Fibroblast of the aortic adventitia (primary cell): ENCODE measurements around the gene SETBP1. TPM values are rescaled to one million over a fixed set of nuclear protein-coding genes. Genes with fewer than 3 reads are reported as not detected.
A peak's percentile ranks its signal among the peaks of the same experiment; 100 is the strongest.

Experiments used
- DNase-seq: peaks from one replicate; pipeline ENCODE4 v3.0.0-alpha.2; 2010; ENCODE audit warnings: low read depth
- H3K4me3 ChIP-seq: 2 replicates; pipeline ENCODE4 v1.5.1; 2011; ENCODE audit warnings: low read depth, mild to moderate bottlenecking, control low read depth, low read length, moderate library complexity
- total RNA-seq: library from RNA; depleted of rRNA; stranded (reverse); fragments of >200 nt; gene quantifications from 2 replicates; pipeline ENCODE4 v1.2.3, GENCODE V29; 2012; ENCODE audit warnings: low replicate concordance
- TF ChIP-seq, protein P1 (sequence below): IDR thresholded peaks from 2 replicates; pipeline ENCODE4 v1.5.1; 2011; ENCODE audit warnings: mild to moderate bottlenecking, low read length, control low read depth, inconsistent platforms; ENCODE audit not compliant: insufficient read depth

SETBP1 gene
- total RNA-seq, 1 donor: 10.5 TPM

DNA sequence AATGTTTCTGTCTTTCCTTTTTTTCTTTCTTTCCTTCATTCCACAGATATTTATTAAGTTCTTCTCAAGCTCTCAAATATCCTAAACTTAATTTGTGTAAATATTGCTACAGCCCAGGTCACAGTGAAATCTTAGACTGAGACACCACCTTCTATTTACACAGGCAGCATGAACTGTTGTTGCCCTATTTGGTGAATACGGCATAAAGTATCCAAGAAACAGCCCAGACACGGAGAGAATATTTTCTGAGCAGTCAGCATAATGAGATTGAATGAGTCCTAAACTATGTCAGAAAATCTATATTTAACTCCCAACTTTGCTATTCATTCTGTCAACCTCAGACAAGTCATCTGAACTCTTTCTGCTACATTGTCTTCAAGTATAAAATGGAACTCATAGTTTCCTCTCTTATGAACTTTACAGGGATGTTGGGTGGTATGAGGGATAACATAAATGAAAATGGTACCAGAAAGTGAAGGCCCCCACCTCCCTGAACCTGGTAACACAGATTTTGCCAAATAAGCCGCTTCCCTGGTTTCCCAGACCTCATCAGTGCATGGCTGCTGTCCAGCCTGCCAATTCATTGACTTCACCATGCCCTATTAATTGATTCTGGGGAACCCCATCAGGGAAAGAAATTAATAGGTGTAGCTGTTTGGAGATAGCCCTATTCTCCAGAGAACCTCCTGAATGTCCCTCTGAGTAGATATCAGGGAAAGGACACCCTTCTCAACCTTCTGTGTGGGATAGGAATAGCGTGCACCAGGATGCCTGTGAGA is 235.9 kb downstream of the SETBP1 start:
- DNase-seq: no peak
- H3K4me3 ChIP-seq: no peak overlapping the region
- TF ChIP-seq, protein P1, sequence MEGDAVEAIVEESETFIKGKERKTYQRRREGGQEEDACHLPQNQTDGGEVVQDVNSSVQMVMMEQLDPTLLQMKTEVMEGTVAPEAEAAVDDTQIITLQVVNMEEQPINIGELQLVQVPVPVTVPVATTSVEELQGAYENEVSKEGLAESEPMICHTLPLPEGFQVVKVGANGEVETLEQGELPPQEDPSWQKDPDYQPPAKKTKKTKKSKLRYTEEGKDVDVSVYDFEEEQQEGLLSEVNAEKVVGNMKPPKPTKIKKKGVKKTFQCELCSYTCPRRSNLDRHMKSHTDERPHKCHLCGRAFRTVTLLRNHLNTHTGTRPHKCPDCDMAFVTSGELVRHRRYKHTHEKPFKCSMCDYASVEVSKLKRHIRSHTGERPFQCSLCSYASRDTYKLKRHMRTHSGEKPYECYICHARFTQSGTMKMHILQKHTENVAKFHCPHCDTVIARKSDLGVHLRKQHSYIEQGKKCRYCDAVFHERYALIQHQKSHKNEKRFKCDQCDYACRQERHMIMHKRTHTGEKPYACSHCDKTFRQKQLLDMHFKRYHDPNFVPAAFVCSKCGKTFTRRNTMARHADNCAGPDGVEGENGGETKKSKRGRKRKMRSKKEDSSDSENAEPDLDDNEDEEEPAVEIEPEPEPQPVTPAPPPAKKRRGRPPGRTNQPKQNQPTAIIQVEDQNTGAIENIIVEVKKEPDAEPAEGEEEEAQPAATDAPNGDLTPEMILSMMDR: no peak

DNA sequence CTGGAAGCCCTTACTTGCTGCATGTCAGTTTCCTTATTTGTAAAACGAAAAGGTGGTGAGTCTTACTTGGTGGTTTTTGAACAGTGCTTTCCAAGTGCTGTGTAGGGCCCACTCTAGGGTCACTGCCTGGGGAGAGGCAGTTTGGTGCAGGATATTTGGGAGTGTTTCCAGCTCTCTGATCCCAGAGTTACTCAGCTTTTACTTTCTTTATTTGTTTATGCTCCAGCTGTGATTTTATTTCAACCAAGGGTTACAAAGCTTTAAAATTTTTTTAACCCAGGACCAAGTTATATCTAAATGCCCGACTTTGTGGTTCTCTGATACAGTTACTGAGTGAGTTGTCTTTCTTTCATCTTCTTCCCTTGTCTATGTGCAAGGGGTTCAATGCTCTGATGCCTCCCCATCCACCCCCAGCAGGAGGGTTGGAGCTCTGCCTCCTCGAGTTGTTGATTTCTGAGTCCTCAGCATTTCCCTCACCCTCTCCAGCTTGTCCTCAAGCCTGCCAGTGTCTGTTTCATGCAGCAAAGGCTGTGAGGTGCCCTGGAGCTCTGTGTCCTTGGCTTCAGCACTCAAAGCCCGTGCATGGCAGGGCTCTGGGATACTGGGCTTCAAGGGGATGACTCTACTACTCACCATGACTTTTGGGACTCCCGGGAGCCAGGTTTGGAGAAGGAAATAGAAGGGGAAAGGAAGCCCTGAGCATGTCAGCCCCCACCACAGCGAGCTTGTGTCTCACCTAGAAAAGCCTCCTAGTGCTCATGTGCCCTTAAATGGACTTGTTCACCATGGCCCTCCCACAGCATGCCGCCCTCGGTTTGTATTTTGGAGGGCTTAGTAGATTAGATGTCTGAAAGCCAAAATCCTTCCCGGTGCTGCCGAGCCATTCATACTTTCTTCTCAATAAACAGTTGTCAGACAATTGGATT is 236.8 kb downstream of the SETBP1 start:
- TF ChIP-seq, protein P1: no peak
- peak; percentile 28 for DNase-seq
- H3K4me3 ChIP-seq: no peak overlapping the region

DNA sequence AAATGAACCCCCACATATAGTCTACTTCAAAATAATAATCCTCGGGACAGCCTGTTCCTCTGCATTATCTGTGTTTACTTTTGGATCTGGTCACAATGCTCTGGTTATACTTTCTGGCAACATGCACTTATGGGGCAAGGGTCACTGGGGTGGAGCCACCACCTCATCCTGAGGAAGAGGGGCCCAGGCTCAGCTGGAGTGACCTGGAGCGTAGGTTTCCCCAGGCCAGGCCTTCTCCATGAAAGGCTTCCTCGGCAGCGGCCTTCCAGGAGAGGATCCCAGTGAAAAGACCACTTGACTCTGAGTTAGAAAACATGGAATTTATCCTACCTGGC is 237.4 kb downstream of the SETBP1 start:
- no peak overlapping the region for H3K4me3 ChIP-seq
- TF ChIP-seq, protein P1: no peak
- no peak for DNase-seq

DNA sequence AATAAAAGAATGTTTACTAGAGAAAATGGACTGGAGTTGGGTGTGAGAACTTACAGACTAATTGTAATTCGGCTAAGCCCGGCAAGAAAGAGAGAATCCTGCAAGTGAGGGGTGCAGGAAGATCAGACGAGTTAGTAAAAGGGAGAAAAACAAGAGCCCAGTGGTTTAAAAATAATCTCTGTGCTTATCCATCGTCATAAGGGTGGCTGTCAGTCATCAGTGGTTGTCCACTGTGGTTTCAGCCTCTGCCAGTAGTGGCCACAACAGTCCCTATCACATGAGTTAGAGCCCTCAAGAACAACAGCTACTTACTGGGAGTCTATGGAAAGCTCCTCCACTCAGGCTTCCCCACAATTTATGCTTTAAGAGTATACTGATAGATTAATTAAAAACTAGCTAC is 239.8 kb downstream of the SETBP1 start:
- TF ChIP-seq, protein P1: no peak
- H3K4me3 ChIP-seq: no peak overlapping the region
- no peak for DNase-seq

DNA sequence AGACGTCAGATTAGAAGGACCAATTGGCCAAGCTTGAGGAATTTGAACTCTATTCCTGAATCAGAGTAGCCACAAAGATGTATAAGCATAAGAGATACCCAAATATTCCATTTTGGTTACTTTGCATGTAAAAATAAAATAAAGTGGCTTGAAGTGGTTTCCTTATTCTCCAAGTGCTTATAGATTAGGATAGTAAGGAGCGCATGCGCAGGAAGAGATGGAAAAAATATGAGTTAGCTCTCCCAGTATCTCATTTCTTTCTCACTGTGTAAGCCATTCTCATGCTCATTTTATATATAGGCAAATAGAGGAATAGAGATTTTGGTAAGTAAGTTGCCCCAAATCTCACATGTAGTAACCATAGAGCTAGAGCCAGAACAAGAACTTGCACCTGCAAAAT is 241.3 kb downstream of the SETBP1 start:
- TF ChIP-seq, protein P1: no peak
- no peak for DNase-seq
- no peak overlapping the region for H3K4me3 ChIP-seq

DNA sequence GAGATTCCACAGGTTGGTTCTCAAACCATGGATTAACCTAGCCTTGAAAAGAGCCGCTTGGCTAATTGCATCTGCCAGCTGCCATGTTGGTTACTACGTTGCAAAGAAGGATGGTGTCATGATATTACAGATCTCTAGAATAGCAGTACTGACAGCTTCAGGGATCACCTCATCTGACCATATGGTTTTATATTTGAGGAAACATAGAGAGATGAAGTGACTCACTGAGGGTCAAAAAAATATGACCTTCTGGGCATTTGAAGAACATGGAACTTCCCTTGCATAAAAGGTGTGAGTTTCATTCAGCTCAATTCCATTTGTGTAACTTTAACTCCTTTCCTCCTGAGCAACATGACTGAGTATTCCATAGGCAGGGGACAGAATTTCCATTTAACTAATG is 242.3 kb downstream of the SETBP1 start:
- DNase-seq: no peak
- TF ChIP-seq, protein P1: no peak
- H3K4me3 ChIP-seq: no peak overlapping the region
